AG04450 (cell line): ENCODE results near the gene ABHD10. TPM values are rescaled to one million over a fixed set of nuclear protein-coding genes. Genes with fewer than 3 reads are reported as not detected.

ENCODE experiments used
- CTCF ChIA-PET: fragments of 300-600, 350-600 bp; formaldehyde crosslinking; extraction: SDS; loops from one replicate; lab custom pipeline; 2022; ENCODE audit warnings: antibody characterized with exemption, inconsistent platforms; lab: Charles Lee
- POLR2A ChIA-PET: fragments of 350-600 bp; formaldehyde crosslinking; extraction: SDS; loops from one replicate; lab custom pipeline; 2021; ENCODE audit warnings: antibody characterized with exemption, inconsistent platforms; lab: Yijun Ruan, JAX
- DNase-seq: peaks from one replicate; pipeline ENCODE4 v3.0.0-alpha.2; 2011; ENCODE audit warnings: low read depth, low spot score
- H3K27ac ChIP-seq: one replicate; pipeline ENCODE4 v1.5.1; 2012; ENCODE audit warnings: low read depth, low read length, control low read depth
- H3K27me3 ChIP-seq: one replicate; pipeline ENCODE4 v1.6.0; 2012; ENCODE audit warnings: low read length; ENCODE audit not compliant: control insufficient read depth, insufficient read depth
- H3K4me3 ChIP-seq: 2 replicates; pipeline ENCODE4 v1.5.1; 2011; ENCODE audit warnings: mild to moderate bottlenecking, low read depth, low read length, control low read depth
- H3K9me3 ChIP-seq: 2 replicates; pipeline ENCODE4 v1.5.1; 2012; ENCODE audit warnings: low read length; ENCODE audit not compliant: control insufficient read depth, insufficient read depth
- polyA plus RNA-seq: library from polyadenylated mRNA; depleted of rRNA; stranded (reverse); fragments of >200 nt; gene quantifications from 2 replicates; pipeline ENCODE4 v1.2.3, GENCODE V29; 2011
- TF ChIP-seq, protein P1 (sequence below): IDR thresholded peaks from 2 replicates; pipeline ENCODE4 v1.5.1; 2011; ENCODE audit warnings: low read depth, low read length, control low read depth, inconsistent platforms

The ABHD10 gene
- polyA plus RNA-seq, 1 experiment: 37.5 TPM

- ChIA-PET POLR2A (no interaction called here), CTCF (interaction anchor here (1.1 to 5.4 kb wide), 2 partner anchors 21 to 294 kb away, joined by 8 to 169 read pairs; no protein-coding TSS in a partner anchor)
- no peaks in the 10 kb centered on the region for H3K9me3 ChIP-seq
- H3K27ac ChIP-seq: no peak overlapping the region
- DNase-seq: no peak
- no peak overlapping the region for H3K4me3 ChIP-seq
- H3K27me3 ChIP-seq: no peaks in the 10 kb centered on the region
- TF ChIP-seq, protein P1, sequence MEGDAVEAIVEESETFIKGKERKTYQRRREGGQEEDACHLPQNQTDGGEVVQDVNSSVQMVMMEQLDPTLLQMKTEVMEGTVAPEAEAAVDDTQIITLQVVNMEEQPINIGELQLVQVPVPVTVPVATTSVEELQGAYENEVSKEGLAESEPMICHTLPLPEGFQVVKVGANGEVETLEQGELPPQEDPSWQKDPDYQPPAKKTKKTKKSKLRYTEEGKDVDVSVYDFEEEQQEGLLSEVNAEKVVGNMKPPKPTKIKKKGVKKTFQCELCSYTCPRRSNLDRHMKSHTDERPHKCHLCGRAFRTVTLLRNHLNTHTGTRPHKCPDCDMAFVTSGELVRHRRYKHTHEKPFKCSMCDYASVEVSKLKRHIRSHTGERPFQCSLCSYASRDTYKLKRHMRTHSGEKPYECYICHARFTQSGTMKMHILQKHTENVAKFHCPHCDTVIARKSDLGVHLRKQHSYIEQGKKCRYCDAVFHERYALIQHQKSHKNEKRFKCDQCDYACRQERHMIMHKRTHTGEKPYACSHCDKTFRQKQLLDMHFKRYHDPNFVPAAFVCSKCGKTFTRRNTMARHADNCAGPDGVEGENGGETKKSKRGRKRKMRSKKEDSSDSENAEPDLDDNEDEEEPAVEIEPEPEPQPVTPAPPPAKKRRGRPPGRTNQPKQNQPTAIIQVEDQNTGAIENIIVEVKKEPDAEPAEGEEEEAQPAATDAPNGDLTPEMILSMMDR: no peak
Observed at GRCh38 chr3:112009670-112010069, 30.8 kb downstream of the ABHD10 start.

DNA sequence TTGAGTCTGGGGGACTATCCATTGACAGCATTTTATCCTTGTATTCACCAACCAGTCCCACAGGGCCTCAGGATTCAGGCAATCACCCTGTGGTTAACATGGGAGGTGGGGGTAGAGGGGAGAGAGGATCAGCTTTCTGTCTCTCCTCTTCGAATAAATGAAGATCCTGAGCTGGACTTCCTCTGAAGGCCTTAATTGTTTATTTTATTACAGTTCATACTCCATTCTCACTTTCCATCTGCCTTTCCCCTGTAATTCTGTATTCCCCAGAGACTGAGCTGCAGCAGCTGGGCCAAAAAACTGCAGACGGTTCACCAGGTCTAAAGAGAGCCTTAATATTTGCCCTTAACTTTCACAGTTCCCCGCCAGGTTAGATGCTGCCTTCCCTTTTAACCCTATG lies 31.8 kb downstream of the ABHD10 start:
- TF ChIP-seq, protein P1: no peak
- DNase-seq: no peak
- POLR2A ChIA-PET: interaction anchor here (0.7 kb wide), 1 partner anchor 426 kb away, joined by 3 read pairs; no protein-coding TSS in a partner anchor
- H3K27me3 ChIP-seq: no peaks in the 10 kb centered on the region
- no peaks in the 10 kb centered on the region for H3K9me3 ChIP-seq
- H3K27ac ChIP-seq: no peak overlapping the region
- H3K4me3 ChIP-seq: no peak overlapping the region
- CTCF ChIA-PET: interaction anchor here (0.7 to 5.4 kb wide), 6 partner anchors 11 to 295 kb away, joined by 3 to 169 read pairs (median 56); partner anchors contain the start of gene TAGLN3

DNA sequence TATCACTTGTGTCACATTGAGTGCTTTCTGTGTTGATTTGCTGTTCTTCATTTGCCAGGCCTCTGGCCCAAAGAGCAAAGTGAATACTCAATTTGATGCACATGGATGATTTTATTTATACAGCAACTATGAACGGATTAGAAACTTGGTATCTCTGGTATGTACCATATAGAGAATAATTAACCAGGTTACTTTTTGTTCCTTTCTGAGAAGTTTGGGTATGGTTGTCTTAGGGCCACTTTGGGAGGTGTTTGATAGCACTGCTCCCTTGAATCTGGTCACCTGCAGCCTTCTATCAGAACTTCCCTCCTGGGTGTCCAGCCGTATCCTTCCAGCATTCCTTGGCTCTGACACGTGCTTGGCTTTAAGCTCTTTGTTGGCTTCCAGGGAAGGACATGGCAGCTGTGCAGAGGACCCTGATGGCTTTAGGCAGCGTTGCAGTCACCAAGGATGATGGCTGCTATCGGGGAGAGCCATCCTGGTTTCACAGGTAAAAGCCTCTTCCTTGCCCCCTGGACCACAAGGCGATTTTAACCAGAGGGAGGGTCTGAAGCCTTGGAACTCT lies 32.6 kb downstream of the ABHD10 start:
- CTCF ChIA-PET: interaction anchor here (0.7 to 5.4 kb wide), 7 partner anchors 12 to 342 kb away, joined by 3 to 169 read pairs (median 51); partner anchors contain the start of gene TAGLN3
- POLR2A ChIA-PET: no interaction called here

GRCh38 chr3:112012205-112012992 lies 33.6 kb downstream of the ABHD10 start:
- TF ChIP-seq, protein P1: no peak
- no peak overlapping the region for H3K4me3 ChIP-seq
- no peaks in the 10 kb centered on the region for H3K27me3 ChIP-seq
- POLR2A ChIA-PET: interaction anchor here (0.7 kb wide), 1 partner anchor 9 kb away, joined by 3 read pairs; no protein-coding TSS in a partner anchor
- H3K27ac ChIP-seq: no peak overlapping the region
- no peaks in the 10 kb centered on the region for H3K9me3 ChIP-seq
- CTCF ChIA-PET: interaction anchor here (0.7 to 5.4 kb wide), 17 partner anchors 11 to 435 kb away, joined by 3 to 169 read pairs (median 17); partner anchors contain the start of genes ABHD10, TAGLN3 and TMPRSS7
- DNase-seq: no peak

More for the DNA sequence above, 32.6 kb downstream of the ABHD10 start:
- no peak for DNase-seq
- TF ChIP-seq, protein P1: no peak
- H3K27ac ChIP-seq: no peak overlapping the region
- no peaks in the 10 kb centered on the region for H3K9me3 ChIP-seq
- H3K4me3 ChIP-seq: no peak overlapping the region
- H3K27me3 ChIP-seq: no peaks in the 10 kb centered on the region
